ENCODE results near the gene GLYR1. TPM values are rescaled to one million over a fixed set of nuclear protein-coding genes. Genes with fewer than 3 reads are reported as not detected.

GLYR1 gene
- total RNA-seq, 1 experiment from 2014 or later: 47.5 TPM

GRCh38 chr16:4765511-4766474 lies 81.3 kb downstream of the GLYR1 start:
- DNase-seq (ENCODE audit: low spot score): no peak

- no peak for DNase-seq (ENCODE audit: low spot score)
Measured at GRCh38 chr16:4763791-4764190, 83.3 kb downstream of the GLYR1 start.

- DNase-seq (ENCODE audit: low spot score): no peak
Measured at GRCh38 chr16:4762205-4762604, 84.9 kb downstream of the GLYR1 start.

- no peak for DNase-seq (ENCODE audit: low spot score)
Measured at GRCh38 chr16:4760221-4760910, 86.7 kb downstream of the GLYR1 start.

- DNase-seq (ENCODE audit: low spot score): no peak
Measured at GRCh38 chr16:4755687-4756086, 91.4 kb downstream of the GLYR1 start.

- DNase-seq (ENCODE audit: low spot score): no peak
Measured at GRCh38 chr16:4754865-4755264, 92.2 kb downstream of the GLYR1 start.

GRCh38 chr16:4753227-4753626 lies 93.9 kb downstream of the GLYR1 start:
- DNase-seq (ENCODE audit: low spot score): no peak

Other genes with a start within 250 kb of the GLYR1 start
- 6.0 and 7.9 TPM in 2 replicates for gene UBALD1, start 232.4 kb downstream of the GLYR1 start, total RNA-seq (2014; rRNA removed; shearing (Covaris generic))
- 28.0 and 28.2 TPM in 2 replicates for gene MGRN1, start 222.5 kb downstream of the GLYR1 start, total RNA-seq (2014; rRNA removed; shearing (Covaris generic))
- gene NUDT16L1, start 153.7 kb downstream of the GLYR1 start, total RNA-seq (2014; rRNA removed; shearing (Covaris generic)): 52.4 and 64.6 TPM in 2 replicates
- gene ANKS3, start 113.0 kb downstream of the GLYR1 start, total RNA-seq (2014; rRNA removed; shearing (Covaris generic)): 12.0 and 19.6 TPM in 2 replicates
- 1.7 and 5.2 TPM in 2 replicates for gene DNAAF8, start 112.8 kb downstream of the GLYR1 start, total RNA-seq (2014; rRNA removed; shearing (Covaris generic))
- gene ZNF500, start 80.1 kb downstream of the GLYR1 start, total RNA-seq (2014; rRNA removed; shearing (Covaris generic)): 19.8 and 25.1 TPM in 2 replicates
- gene SEPTIN12, start 58.9 kb downstream of the GLYR1 start, total RNA-seq (2014; rRNA removed; shearing (Covaris generic)): not detected in 2 replicates
- gene SMIM22, start 51.9 kb downstream of the GLYR1 start, total RNA-seq (2014; rRNA removed; shearing (Covaris generic)): not detected in 2 replicates
- gene ROGDI, start 44.7 kb downstream of the GLYR1 start, total RNA-seq (2014; rRNA removed; shearing (Covaris generic)): 25.8 and 33.3 TPM in 2 replicates
- 40.8 and 41.0 TPM in 2 replicates for gene UBN1, start 193 bp upstream of the GLYR1 start, total RNA-seq (2014; rRNA removed; shearing (Covaris generic))
- gene PPL, start 89.9 kb upstream of the GLYR1 start, total RNA-seq (2014; rRNA removed; shearing (Covaris generic)): 0.81 and 2.0 TPM in 2 replicates
- gene SEC14L5, start 111.0 kb upstream of the GLYR1 start, total RNA-seq (2014; rRNA removed; shearing (Covaris generic)): 0.14 TPM in 1 of 2 replicates, not detected in the other
- 30.0 and 43.0 TPM in 2 replicates for gene NAGPA, start 186.6 kb upstream of the GLYR1 start, total RNA-seq (2014; rRNA removed; shearing (Covaris generic))
- gene C16orf89, start 218.7 kb upstream of the GLYR1 start, total RNA-seq (2014; rRNA removed; shearing (Covaris generic)): not detected in 2 replicates
- 39.2 and 48.8 TPM in 2 replicates for gene ALG1, start 224.6 kb upstream of the GLYR1 start, total RNA-seq (2014; rRNA removed; shearing (Covaris generic))